ENCODE results near the gene JAZF1.

JAZF1 gene

DNA sequence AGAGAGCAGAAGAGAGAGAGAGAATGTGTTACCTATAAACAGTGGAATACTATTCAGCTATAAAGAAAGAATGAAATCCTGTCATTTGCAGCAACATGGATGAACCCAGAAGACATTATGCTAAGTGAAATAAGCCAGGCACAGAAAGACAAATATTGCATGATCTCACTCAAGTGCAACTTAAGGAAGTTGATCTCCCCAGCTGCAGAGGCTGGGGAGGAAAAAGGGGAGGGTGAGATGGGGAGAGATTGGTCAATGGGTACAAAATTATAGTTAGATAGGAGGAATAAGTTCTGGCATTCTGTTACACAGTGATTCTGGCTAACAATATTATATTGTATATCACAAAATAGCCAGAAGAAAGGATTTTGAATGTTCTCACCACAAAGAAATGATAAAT, 11.2 kb upstream of the JAZF1 start:
- DNase-seq (ENCODE audit: low spot score) = no peak

DNA sequence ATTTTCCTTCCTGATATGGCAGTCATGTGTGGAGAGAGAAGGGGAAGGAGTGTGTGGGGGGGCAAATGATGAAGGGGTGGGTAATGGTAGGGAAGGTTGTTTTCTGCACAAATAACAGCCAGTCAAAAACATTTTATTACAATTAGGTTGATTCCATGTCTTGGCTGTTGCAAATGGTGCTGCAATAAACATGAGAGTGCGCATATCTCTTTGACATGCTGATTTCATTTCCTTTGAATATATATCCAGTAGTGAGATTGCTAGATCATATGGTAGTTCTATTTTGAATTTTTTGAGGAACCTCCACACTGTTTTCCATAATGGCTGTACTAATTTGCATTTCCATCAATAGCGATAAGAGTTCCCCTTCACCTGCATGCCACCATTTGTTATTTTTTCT, 10.6 kb upstream of the JAZF1 start:
- no peak for DNase-seq (ENCODE audit: low spot score)

DNA sequence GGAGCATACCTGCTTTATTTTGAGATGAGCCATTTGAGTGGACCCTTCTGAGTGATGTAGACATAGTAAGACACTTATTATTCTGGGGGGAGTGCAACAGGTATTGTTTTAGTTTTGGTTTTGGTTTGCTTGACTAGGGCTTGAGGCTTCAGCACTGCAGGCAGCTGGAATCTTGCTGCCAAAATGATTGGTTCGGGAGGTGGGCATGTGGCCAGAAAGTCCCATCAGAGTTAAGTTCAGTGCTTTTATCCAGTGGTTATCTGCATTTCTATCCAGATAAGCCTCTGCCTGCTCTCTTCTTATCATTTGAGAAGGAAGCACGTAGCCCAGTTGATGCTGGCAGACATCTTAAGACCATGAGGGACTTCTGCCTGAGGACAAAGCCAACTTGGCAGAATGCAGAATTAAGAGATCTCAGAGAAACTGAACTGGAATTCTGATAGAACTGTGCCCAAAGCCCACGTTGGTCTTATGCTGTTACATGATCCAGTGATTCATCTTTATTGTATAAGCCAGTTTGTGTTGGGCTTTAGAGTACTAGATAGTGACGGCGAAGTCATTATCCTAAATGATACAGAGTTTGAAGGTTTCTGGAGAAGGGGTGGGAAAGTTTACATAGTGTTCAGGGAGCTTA, 9.6 kb upstream of the JAZF1 start:
- DNase-seq (ENCODE audit: low spot score) = no peak

DNA sequence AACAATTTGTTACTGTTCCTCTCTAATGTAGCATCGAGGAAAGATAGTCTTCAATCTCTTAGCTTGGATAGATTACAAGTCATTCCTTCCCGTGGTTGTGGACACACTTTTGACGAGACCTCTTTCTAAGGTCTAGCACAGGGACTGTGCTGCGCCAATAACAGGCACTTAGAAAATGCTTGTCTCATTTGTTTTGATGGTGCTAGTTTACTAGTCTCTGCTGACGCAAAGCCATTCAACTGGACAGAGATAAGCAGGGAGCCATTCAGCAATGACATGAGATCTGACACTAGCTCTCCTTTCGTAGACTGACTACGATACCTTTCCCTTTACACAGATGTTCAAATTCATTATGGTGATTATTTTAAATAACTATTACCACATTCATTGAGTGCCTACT, 6.4 kb upstream of the JAZF1 start:
- DNase-seq (ENCODE audit: low spot score) = no peak

DNA sequence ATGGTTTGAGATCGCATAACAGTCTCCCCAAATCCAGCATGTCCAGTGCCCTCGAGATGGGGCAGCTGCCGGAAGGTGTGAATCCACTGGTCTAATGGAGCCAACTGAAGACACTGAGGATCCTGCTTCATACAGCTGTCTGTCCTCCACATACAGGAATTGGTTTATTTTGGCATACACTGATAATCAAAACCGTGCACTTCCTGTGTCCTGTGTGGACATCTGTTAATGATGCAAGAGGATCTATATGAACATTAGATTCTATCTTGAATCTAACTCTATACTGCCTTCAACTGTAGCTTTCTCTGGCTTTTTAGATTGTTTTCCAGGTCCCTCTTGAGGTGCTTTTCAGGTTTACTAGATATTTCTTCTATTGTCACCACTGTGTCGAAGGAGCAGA, 3.0 kb upstream of the JAZF1 start:
- no peak for DNase-seq (ENCODE audit: low spot score)

DNA sequence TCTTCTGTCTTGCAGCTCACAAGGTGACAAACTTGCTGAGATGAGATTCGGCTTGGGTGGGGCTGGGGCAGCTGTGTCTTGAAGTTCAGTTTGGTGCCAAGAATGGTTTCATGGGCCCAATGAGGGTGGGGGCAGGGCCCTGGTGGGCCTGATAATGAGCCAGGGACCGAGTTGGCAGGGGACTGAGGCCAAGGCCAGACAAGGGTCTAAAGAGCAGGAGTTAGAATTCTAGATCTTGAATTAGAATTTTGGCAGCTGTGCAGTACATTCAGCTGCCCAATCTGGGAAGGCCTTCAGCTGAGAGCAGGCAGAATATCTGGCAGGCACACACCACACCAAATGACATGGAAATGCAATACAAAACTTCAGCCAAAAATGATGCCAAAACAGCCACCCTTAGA, 1.5 kb upstream of the JAZF1 start:
- DNase-seq (ENCODE audit: low spot score) = no peak

DNA sequence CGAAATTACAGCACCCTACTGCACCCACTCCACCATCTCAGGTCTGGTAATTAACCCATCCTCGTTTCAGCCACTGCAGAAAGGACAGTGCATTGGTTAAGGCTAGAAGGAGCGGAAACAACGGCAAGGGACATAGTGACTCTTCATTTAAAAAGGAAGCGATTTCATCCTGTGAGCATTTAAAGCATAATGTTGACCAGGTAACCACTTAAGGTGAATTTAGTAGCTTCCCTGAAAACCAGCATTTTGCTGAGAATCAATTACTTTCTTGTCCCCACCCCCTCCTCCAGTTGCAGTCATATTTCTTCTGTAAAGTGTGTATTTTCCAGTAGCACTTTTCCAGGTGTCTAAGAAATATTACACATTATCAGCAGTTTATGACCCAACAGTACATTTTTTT, 821 bp upstream of the JAZF1 start:
- DNase-seq (ENCODE audit: low spot score) = no peak

DNA sequence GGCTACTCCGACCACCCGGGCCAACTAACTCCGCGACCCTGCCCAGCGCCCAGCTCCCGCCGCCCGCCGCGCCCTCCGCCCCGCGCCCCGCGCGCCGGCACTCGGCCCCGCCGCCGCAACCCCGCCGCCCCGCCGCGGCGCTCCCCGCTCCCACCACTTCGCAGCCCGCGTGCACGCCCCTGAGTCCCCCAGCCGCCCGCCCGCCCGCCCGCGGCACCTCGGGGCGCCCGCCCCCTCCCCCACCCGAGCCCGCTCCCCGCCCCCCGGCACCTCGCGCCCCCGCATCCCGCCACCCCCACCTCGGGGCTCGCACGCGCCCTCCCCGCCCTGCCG, 598 bp downstream of the JAZF1 start:
- DNase-seq (ENCODE audit: low spot score) = no peak

DNA sequence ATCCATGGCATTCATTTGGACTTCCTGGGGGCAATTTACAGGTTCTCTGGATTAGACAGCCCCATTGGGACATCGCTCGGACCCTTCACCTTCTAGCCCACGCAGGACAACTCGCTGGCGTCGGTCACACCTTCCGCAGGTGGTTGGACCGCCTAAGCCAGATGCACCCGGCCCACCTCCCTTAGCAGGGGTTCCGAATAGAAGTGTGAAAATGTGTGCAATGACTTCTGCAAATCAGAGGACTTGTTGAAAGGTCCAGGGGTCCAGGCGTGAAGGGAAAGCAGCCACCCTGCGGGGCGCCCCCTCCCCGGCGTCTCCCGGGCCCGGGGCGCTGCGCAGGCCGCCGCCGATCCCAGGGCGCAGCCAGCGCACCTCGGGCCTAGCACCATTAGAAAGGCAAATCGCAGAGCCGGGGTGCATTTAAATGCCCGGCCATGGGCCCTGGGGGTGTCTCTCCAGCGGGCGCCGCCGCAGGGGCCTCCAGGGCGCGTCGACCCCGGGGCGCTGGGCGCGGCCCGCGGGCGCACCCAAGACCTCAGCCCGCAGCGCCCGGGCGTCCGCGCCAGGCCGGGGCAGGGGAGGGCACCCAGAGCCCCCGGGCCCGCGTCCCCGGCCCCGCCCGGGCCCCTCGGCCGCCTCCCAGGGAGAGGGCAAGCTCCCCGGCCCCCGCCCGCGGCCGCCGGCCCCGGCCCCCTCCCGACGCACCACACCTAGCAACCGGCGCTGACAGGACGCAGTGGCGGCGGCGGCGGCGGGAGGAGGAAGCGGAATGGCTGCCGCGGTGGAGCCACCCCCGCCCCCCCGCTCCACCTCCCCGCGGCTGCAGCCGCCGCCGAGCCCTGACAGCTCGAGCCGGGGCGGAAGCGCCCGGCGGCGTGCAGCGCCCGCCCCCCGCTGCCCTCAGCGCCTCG, 1.2 kb downstream of the JAZF1 start:
- DNase-seq (ENCODE audit: low spot score) = peak; percentile 50

DNA sequence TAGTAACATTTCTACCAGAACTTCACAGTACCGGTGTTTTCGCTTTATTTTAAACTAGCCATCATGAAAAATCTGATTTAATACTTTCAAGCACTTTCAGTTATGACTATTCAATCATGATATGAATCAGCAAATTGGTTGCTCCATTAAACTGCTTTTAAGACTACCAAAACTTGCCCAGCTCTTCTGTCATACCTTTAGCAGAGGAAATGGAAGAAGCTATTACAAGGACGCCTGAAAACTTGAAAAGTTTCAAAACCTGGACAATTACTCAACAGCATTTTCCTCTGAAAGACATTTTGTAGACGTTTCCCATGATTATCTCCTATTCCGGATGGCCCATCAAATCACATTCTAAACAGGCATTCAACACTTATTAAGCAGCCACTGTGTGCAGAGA, 2.0 kb downstream of the JAZF1 start:
- DNase-seq (ENCODE audit: low spot score) = peak; percentile 15

DNA sequence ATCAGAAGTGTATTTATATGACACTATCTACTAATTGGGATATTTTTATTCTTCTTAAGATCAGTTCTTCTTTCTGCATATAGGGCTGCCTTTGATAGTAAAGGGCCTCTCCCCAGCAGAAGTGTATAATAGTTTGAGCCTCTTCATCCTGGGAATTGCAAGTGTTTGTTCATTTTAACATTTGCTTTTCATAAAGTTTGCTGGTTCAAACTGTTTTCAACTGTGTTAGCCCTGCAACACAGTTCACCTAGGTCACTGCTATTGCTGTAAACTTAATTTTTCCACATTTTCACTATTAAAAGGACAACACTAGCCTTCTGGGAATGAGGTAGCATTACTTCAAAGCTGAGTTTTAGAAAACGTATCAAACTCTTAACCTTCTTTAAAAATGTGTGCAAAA, 2.8 kb downstream of the JAZF1 start:
- no peak for DNase-seq (ENCODE audit: low spot score)

DNA sequence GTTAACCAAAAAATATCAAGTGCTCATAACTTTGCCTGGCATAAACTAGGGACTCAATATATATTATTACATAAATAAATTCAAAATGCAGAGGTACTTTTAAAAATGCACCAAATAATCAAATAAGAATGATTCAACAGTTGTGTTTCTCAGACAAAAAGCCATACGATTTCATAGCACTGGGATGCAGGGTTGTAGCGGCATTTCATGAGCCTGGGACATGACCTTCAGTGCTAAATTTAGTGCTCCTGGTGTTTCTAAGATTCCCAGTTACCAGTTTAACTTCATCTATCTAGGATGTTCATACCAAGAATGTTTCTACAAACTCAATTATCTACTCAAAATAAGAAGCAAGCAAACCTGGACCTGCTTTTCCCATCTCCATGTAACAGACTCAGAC, 4.0 kb downstream of the JAZF1 start:
- DNase-seq (ENCODE audit: low spot score) = no peak

DNA sequence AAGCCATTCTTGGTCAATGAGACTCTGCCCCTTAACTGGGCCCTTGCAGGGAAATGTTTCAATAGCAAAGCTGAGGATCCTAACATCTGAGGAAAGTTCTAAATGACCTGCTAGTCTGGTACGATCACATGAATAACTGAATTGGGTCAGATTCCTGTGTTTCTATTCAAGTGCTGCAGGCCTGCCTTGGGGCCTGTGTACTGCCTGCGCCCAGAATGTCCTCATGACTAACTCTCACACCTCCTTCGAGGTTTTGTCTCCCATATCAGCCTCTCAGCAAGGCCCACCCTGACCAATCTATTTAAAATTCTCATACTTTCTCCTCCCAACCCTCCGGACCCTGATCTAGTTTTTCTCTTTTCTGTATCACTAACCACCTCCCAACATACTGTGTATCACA, 4.4 kb downstream of the JAZF1 start:
- no peak for DNase-seq (ENCODE audit: low spot score)

DNA sequence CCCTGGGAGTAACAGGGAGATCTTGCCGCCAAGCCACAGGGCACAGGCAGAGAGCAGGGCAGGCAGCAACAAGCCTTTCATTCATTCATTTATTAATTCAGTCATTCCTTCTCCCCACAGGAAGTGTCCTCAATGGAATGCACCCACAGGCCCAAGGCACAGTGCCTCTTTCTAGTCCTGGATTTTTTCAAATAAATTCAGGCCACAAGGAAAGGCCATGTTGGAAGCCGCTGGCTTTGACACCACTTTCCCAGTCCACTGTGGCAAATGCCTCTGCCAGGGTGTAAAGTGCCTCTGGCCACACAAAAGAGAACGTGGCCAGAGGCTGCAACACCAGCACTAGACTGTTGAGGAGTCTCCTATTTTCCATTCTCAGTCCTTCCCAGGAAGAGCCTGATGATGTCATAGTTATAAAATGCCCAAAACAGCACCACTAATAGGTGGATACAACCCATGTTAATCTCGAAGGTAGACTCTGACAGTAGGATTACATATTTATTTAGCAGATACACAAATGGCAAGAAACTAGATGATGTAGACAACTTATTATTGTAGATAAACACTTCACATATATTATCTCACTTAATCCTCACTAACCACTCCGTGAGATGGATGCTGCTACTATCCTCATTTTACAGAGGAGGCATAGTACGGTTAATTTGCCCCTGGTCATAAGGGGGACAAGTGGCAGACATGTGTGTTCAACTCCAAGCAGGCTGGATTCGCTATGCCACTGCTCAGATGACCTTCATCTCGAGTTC, 5.5 kb downstream of the JAZF1 start:
- no peak for DNase-seq (ENCODE audit: low spot score)

DNA sequence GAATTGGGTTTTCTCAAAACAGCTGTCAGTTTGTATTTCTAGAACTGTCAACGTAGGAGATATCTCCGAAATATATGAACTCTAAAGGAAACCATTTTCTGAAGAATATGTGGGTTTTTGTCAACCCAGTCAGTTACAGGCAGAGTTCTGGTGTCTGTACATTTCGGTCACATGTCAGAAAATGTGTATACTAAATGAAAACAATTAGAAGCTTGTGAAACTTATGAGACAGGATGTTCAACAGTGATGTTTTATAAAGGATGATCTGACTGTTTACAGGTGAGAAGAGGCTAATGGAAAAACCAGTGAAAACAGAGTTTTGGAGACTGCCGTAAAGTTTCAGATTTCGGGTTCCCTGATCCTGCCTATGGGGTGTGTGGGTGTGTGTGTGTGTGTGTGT, 6.2 kb downstream of the JAZF1 start:
- DNase-seq (ENCODE audit: low spot score) = no peak

DNA sequence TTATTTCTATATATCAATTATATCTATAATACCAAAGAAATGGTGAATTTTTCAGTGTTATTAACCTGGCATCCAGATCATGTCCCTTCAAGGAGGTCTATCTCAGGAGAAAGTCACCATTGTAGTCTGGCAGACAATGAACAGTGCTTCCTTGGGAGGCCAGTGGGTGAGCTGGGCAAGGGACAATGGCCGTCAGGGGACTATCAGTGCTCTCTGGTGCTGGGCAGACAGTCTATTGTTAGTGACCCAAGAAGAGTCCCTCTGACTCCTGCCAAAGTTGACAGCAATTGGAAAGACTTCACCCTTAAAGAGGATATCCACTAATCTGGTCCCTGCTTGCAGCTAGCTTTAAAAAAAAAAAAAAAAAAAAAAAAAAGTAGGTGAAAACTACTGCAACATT, 7.1 kb downstream of the JAZF1 start:
- DNase-seq (ENCODE audit: low spot score) = no peak

DNA sequence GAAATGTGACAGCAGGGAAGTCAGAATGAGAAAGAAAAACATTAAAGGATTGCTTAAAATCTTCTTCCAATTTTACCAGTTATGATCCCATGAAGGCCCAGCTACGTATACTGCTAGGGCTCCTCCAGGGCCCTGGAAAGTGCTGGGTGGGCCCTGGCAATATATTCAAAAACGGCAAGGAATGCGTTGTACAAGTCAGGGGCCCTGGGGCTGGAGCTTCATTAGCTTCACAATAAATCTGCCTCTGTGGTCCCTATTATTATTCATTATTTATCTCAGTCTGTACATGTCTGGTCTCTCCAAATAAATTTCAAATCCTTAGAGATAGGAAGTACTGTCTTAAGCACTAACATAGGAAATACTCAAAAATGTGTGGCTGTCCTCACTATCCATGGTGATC, 7.6 kb downstream of the JAZF1 start:
- DNase-seq (ENCODE audit: low spot score) = no peak

DNA sequence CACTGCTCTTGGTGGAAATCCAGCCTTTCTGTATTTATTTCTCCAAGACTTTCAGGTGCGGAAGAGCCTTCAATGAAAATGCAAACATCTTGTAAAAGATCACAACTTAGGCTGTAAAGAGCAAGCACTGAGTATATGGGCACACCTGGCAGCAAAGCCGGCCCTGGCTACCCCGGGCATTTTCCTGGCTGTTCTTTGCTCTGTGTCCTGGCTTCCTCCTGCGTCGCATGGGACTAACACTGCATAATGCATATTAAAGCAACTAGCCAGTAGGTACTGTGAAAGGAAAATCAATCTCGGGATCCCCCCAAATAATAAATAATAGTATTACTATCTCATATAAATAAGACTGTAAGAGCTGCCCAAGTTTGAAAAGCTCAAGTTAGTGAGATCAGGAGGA, 9.9 kb downstream of the JAZF1 start:
- DNase-seq (ENCODE audit: low spot score) = no peak

DNA sequence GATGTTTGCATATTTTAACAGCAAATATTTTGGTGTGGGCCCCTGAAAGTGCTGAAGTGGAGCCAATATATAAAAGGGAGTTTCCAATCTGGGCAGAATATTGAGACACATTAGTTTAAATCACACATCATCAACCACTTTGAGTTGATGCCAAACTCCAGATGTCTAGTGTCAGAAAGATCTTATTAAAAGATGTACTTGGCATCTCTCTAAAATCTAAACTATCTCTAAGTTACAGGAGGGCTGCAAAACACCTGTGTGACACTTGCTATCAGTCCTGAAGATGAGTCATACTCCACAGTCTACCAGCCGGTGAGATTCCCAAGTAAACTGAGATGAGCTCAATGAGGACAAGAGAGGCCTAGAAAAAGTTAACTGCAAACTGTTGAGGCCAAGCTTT, 11.4 kb downstream of the JAZF1 start:
- DNase-seq (ENCODE audit: low spot score) = no peak

DNA sequence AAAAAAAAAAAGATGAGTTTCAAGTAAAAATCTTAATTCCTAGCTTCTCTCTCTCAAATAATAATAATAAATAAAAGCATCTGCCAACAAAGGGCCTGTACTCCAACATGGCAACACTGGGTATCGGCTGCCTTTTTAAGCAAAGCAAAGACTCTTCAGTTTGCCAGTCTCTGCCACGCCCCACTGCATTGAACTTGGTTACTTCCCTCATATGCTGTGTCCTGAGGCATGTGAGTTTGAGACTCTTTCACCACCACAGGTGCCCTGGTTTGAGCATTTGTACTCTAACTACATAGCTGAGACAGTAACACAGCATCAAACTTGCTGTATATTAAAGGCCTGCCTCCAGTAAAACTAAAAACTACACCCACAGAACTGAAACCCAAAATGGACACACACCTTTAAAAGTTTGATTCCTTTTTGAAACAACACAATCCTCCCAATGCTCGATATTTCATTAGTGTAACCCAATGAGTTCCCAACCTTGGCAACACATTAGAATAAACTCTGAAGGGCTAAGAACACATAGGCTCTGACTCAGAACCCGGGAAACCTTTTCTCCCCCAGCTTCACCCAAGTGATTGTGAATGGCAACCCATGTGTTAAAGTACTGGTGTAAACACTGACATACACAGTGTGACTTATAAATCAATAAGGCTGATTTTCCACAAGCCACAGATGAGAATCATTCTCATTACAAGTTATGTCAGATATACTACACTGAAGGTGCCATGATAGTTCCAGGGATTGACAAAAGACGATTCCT, 12.0 kb downstream of the JAZF1 start:
- no peak for DNase-seq (ENCODE audit: low spot score)

DNA sequence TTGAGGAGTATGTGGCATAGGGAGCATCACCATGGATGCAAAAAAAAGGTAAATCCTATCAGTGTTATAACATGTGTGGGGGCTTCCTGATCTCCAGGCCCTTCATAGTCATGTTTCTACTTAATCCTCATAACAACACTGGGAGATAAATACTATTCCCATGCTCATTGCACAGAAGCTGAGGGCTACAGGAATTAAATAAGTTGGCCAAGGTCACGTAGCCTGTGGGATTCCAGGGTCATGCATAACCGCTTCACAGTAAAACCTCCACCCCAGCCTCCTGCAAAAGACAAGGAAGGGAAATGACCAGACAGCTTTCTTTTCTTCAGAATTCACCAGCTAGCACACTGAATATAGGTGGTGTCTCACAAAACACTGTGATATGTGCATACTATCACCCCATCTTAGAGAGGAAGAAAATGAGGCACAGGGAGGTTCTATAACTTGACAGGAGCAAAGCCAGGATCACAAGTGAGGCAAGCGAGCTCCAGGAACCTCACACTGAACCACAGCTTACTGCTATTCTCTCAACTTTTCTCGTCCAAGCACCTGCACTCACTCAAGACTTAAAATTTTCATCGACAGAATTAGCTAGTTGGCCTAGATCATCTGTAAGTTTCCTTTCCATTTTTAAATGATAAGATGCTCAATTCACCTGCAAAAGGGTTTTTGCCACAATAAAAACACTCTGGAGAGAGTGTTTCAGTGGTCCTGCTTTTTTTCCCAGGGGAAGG, 13.4 kb downstream of the JAZF1 start:
- no peak for DNase-seq (ENCODE audit: low spot score)
